HL-60 (cell line): ENCODE measurements around the gene SLC2A13.

Experiments used
- CTCF ChIP-seq: IDR thresholded peaks from one replicate; pipeline ENCODE4 v1.5.1; 2011; ENCODE audit warnings: low read length, control low read depth, inconsistent platforms; ENCODE audit not compliant: insufficient read depth
- POLR2AphosphoS5 ChIP-seq: IDR thresholded peaks from 2 replicates; pipeline ENCODE4 v1.6.1; 2012; ENCODE audit warnings: low read depth
- REST ChIP-seq: IDR thresholded peaks from 2 replicates; pipeline ENCODE4 v1.6.1; 2012; ENCODE audit warnings: low read depth; ENCODE audit not compliant: insufficient replicate concordance

- TF ChIP-seq CTCF (no peak), POLR2AphosphoS5 (no peak), REST (no peak)
Observed at GRCh38 chr12:39883411-39883810, 222.5 kb downstream of the SLC2A13 start.
